Lower leg skin (tissue), 4 donors: ENCODE measurements around the gene ILK. TPM values are rescaled to one million over a fixed set of nuclear protein-coding genes. Genes with fewer than 3 reads are reported as not detected.
A peak's percentile ranks its signal among the peaks of the same experiment; 100 is the strongest.

Experiments used
- DNase-seq, 2 donors: peaks; one replicate each; pipeline ENCODE4 v3.0.0-alpha.2; 2019; ENCODE audit warnings: low spot score in 2 of 2
- H3K4me3 ChIP-seq: fragments of 200-600 bp; sonication (generic); 2 replicates; pipeline ENCODE4 v1.5.1; 2017; ENCODE audit warnings: mild to moderate bottlenecking, low read depth; ENCODE audit not compliant: poor library complexity, severe bottlenecking
- CTCF ChIP-seq, 3 donors: fragments of 450-650 bp; IDR thresholded peaks; one replicate each; pipeline ENCODE4 v1.5.1; 2016; ENCODE audit warnings: antibody characterized with exemption in 3 of 3, mild to moderate bottlenecking in 3 of 3, moderate library complexity in 2 of 3
- POLR2A ChIP-seq, 2 donors: fragments of 450-650 bp; IDR thresholded peaks; one replicate each; pipeline ENCODE4 v1.6.1; 2016 to 2017; ENCODE audit warnings: antibody characterized with exemption in 2 of 2, mild to moderate bottlenecking in 1 of 2, moderate library complexity in 1 of 2
- WGBS, 2 donors: methylation state at CpG; one replicate each; pipeline ENCODE4 v1.1.5; 2018; 5-methylcytosine and 5-hydroxymethylcytosine counted together
- intact Hi-C: fragments of 100-400 bp; cut with DNase I; formaldehyde crosslinking; loops from one replicate; pipeline ENCODE4 v1.15.0; 2023; ENCODE audit warnings: low total_unique reads
- total RNA-seq, 4 donors: library from RNA; depleted of rRNA; stranded (reverse); fragments of >200 nt; gene quantifications; one replicate each; pipeline ENCODE4 v1.1.0, GENCODE V29; 2016

Gene ILK
- total RNA-seq, 4 donors from 2014 or later, result 68.1 to 91.0 (median 74.8) TPM

GRCh38 chr11:6655020-6655789 lies 51.6 kb downstream of the ILK start:
- H3K4me3 ChIP-seq, result no peak overlapping the region
- no peak for TF ChIP-seq CTCF (IDR thresholded peaks at IDR 0.05)
- 4 to 11% methylated on average over 18 to 31 of the region's 84 CpGs for WGBS, 2 donors
- intact Hi-C loops, result no loop called here
- no peak for DNase-seq

GRCh38 chr11:6655790-6656583 lies 52.4 kb downstream of the ILK start, which contains the start of gene DCHS1:
TSS of gene DCHS1 (minus strand) at chr11:6655809. CDS start at chr11:6641613, 14,196 bp downstream.
- intact Hi-C loops, result no loop called here
- TF ChIP-seq CTCF (IDR thresholded peaks at IDR 0.05), result no peak
- TF ChIP-seq POLR2A (IDR thresholded peaks at IDR 0.05), result no peak
- DNase-seq, result no peak
- 15% methylated on average over 24 to 26 of the region's 56 CpGs for WGBS, 2 donors
- H3K4me3 ChIP-seq, result peak within 1 kb of the TSS; percentile 9

GRCh38 chr11:6656584-6656915 lies 53.0 kb downstream of the ILK start:
- intact Hi-C loops, result no loop called here
- 50 to 62% methylated on average over 4 of the region's 4 CpGs for WGBS, 2 donors
- H3K4me3 ChIP-seq, result no peak overlapping the region
- no peak for TF ChIP-seq POLR2A (IDR thresholded peaks at IDR 0.05)
- no peak for TF ChIP-seq CTCF (IDR thresholded peaks at IDR 0.05)
- no peak for DNase-seq

- no peak for DNase-seq
- 78 to 84% methylated on average over 5 of the region's 5 CpGs for WGBS, 2 donors
- intact Hi-C loops, result no loop called here
- no peak overlapping the region for H3K4me3 ChIP-seq
- no peak for TF ChIP-seq POLR2A (IDR thresholded peaks at IDR 0.05)
- no peak for TF ChIP-seq CTCF (IDR thresholded peaks at IDR 0.05)
Measured at GRCh38 chr11:6656936-6657335, 53.4 kb downstream of the ILK start.

- WGBS, 2 donors, result 59 to 67% methylated on average over 1 of the region's 1 CpG
- TF ChIP-seq POLR2A (IDR thresholded peaks at IDR 0.05) (no peak), CTCF (IDR thresholded peaks at IDR 0.05) (no peak)
- no peak overlapping the region for H3K4me3 ChIP-seq
- intact Hi-C loops, result no loop called here
- no peak for DNase-seq
Measured at GRCh38 chr11:6657346-6657745, 53.8 kb downstream of the ILK start.
